PC-3 (cell line): ENCODE results near the gene ST8SIA3.

ENCODE experiments used
- CTCF ChIP-seq: fragments of 300-600 bp; sonication (generic); conservative IDR thresholded peaks from 2 replicates; pipeline ENCODE4 v1.5.1; 2017; ENCODE audit warnings: antibody characterized with exemption, low read depth, mild to moderate bottlenecking, low read length
- EZH2 ChIP-seq: fragments of 300-600 bp; sonication (generic); IDR thresholded peaks from one replicate; pipeline ENCODE4 v1.6.1; 2017; ENCODE audit warnings: antibody characterized with exemption, mild to moderate bottlenecking, low read length; ENCODE audit not compliant: unreplicated experiment

GRCh38 chr18:57347784-57348183 is 4.6 kb upstream of the ST8SIA3 start:
- TF ChIP-seq EZH2 (no peak), CTCF (no peak)
